Coronary artery (tissue), 2 donors: ENCODE measurements around the gene PTGS2.

Experiments
- DNase-seq: peaks from one replicate; pipeline ENCODE4 v3.0.0-alpha.2; 2017; ENCODE audit warnings: low spot score
- H3K27ac ChIP-seq, 2 donors: fragments of 200-600 bp; sonication (generic); one replicate each; pipeline ENCODE4 v1.5.1; 2016 to 2019
- H3K4me3 ChIP-seq: fragments of 200-600 bp; sonication (generic); 2 replicates; pipeline ENCODE4 v1.5.1; 2016; ENCODE audit warnings: mild to moderate bottlenecking, moderate library complexity
- CTCF ChIP-seq: fragments of 200-600 bp; sonication (generic); IDR thresholded peaks from one replicate; pipeline ENCODE4 v1.5.1; 2019; ENCODE audit warnings: antibody characterized with exemption

PTGS2 gene

DNA sequence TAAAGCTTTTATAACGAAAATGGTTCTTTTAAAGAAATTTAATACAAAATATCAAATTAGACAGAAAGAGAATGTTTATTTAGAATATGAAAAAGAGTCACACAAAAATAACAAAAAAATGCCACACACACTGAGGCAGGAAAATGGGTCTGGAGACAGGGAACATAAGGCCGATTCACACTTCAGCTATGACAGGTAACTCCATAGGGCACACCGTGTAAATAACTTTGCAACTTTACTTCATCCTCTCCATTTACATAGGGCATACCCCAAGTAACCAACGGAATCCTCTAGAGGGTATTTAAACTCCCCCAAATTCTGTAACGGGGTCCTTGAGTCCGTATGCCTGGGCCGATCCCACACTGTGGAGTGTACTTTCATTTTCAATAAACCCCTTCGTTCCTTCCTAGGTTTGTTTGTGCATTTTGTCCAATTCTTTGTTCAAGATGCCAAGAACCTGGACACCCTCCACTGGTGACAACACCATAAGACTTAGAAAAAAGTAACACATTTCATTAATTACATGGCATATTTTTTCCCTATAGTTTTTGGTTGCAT is 23.1 kb upstream of the PTGS2 start:
- no peak for TF ChIP-seq CTCF

GRCh38 chr1:186700722-186701121 is 20.5 kb upstream of the PTGS2 start:
- DNase-seq, result no peak
- H3K27ac ChIP-seq, result no peak overlapping the region
- no peak overlapping the region for H3K4me3 ChIP-seq
- TF ChIP-seq CTCF, result no peak

More for the DNA sequence above, 23.1 kb upstream of the PTGS2 start:
- Histone ChIP-seq H3K4me3 (no peak overlapping the region), H3K27ac (no peak overlapping the region)
- DNase-seq, result no peak

DNA sequence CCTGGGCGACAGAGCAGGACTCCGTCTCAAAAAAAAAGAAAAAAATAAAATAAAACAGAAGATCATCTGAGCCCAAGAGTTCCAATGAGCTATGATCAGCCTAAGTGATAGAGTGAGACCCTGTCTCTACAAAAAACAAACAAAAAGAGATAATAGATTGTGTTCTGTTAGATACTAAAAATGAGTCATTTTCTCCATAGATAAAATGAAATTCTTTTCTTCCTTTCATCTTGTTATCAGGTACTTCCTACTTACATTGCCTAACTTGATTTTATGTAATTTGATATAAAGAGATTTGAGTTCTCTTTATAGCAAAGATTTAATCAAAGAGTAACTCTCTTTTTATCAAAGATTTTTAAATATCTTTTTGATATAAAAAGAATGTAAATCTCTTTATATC is 19.3 kb upstream of the PTGS2 start:
- Histone ChIP-seq H3K27ac (no peak overlapping the region), H3K4me3 (no peak overlapping the region)
- DNase-seq, result no peak
- no peak for TF ChIP-seq CTCF

GRCh38 chr1:186689907-186690306 is 9.7 kb upstream of the PTGS2 start:
- no peak for DNase-seq
- no peak overlapping the region for H3K27ac ChIP-seq
- no peak overlapping the region for H3K4me3 ChIP-seq
- no peak for TF ChIP-seq CTCF

DNA sequence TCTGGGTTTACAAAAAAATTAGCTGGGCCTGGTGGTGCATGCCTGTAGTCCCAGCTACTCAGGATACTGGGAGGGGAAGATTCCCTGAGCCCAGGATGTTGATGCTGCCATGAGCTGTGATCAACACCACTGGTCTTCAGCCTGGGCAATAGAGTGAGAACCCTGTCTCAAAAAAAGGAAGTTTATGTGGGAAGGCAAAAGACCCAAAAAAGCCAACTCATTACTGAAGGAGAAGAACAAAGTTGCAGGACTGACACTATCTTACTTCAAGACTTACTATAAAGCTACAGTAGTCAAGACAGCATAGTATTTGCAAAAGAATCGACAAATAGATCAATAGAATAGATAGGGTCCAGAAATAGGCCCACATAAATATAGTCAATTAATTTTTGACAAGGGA is 9.2 kb upstream of the PTGS2 start:
- Histone ChIP-seq H3K4me3 (no peak overlapping the region), H3K27ac (no peak overlapping the region)
- no peak for TF ChIP-seq CTCF
- DNase-seq, result no peak

GRCh38 chr1:186683652-186684410 is 3.6 kb upstream of the PTGS2 start:
- DNase-seq, result no peak
- TF ChIP-seq CTCF, result no peak
- H3K27ac ChIP-seq, result no peak overlapping the region
- H3K4me3 ChIP-seq, result no peak overlapping the region

GRCh38 chr1:186682736-186683135 is 2.5 kb upstream of the PTGS2 start:
- no peak for TF ChIP-seq CTCF
- H3K4me3 ChIP-seq, result peak overlapping the region; percentile 26
- no peak for DNase-seq
- H3K27ac ChIP-seq, result no peak overlapping the region
